MM.1S (cell line): ENCODE measurements around the gene PRODH2.

ENCODE experiments used
- DNase-seq: peaks from one replicate; pipeline ENCODE4 v3.0.0-alpha.2; 2015
- H2AFZ ChIP-seq: fragments of 300-600 bp; sonication (generic); 2 replicates; pipeline ENCODE4 v1.6.0; 2016; ENCODE audit warnings: antibody characterized with exemption, low read length
- H3F3A ChIP-seq: fragments of 300-600 bp; sonication (generic); 2 replicates; pipeline ENCODE4 v1.6.1; 2016; ENCODE audit warnings: mild to moderate bottlenecking, antibody characterized with exemption, low read length, moderate library complexity, mixed read lengths; ENCODE audit not compliant: insufficient read depth
- H3K27ac ChIP-seq: fragments of 300-600 bp; sonication (generic); 2 replicates; pipeline ENCODE4 v1.5.1; 2016; ENCODE audit warnings: mild to moderate bottlenecking, low read length
- H3K27me3 ChIP-seq: fragments of 300-600 bp; sonication (generic); replicated peaks from 2 replicates; pipeline ENCODE4 v1.6.0; 2016; ENCODE audit warnings: low read length; ENCODE audit not compliant: insufficient read depth
- H3K36me3 ChIP-seq: fragments of 300-600 bp; sonication (generic); replicated peaks from 2 replicates; pipeline ENCODE4 v1.6.1; 2016; ENCODE audit warnings: mild to moderate bottlenecking, low read length, mixed read lengths; ENCODE audit not compliant: insufficient read depth
- H3K4me1 ChIP-seq: fragments of 300-600 bp; sonication (generic); 2 replicates; pipeline ENCODE4 v1.6.1; 2016; ENCODE audit warnings: low read length, mixed read lengths
- H3K4me2 ChIP-seq: fragments of 300-600 bp; sonication (generic); 2 replicates; pipeline ENCODE4 v1.6.0; 2016; ENCODE audit warnings: low read depth, low read length
- H3K4me3 ChIP-seq: fragments of 300-600 bp; sonication (generic); 2 replicates; pipeline ENCODE4 v1.5.1; 2016; ENCODE audit warnings: low read length, mixed read lengths
- H3K79me2 ChIP-seq: fragments of 300-600 bp; sonication (generic); 2 replicates; pipeline ENCODE4 v1.6.1; 2016; ENCODE audit warnings: mixed run types, low read length, mixed read lengths
- H3K9ac ChIP-seq: fragments of 300-600 bp; sonication (generic); 2 replicates; pipeline ENCODE4 v1.6.1; 2016; ENCODE audit warnings: low read length, mixed read lengths
- H3K9me2 ChIP-seq: fragments of 300-600 bp; sonication (generic); replicated peaks from 2 replicates; pipeline ENCODE4 v1.6.1; 2016; ENCODE audit warnings: mild to moderate bottlenecking, low read length, mixed read lengths; ENCODE audit not compliant: insufficient read depth
- H3K9me3 ChIP-seq: fragments of 300-600 bp; sonication (generic); replicated peaks from 2 replicates; pipeline ENCODE4 v1.6.1; 2016; ENCODE audit warnings: mild to moderate bottlenecking, low read length, mixed read lengths; ENCODE audit not compliant: insufficient read depth
- H4K20me1 ChIP-seq: fragments of 300-600 bp; sonication (generic); 2 replicates; pipeline ENCODE4 v1.6.1; 2016; ENCODE audit warnings: mild to moderate bottlenecking, low read length, moderate library complexity, mixed read lengths; ENCODE audit not compliant: insufficient read depth
- CTCF ChIP-seq: fragments of 300-600 bp; sonication (generic); IDR thresholded peaks from 2 replicates; pipeline ENCODE4 v1.5.1; 2016; ENCODE audit warnings: antibody characterized with exemption, low read length, mixed read lengths
- EZH2 ChIP-seq: fragments of 300-600 bp; sonication (generic); optimal IDR thresholded peaks from 2 replicates; pipeline ENCODE3; 2017; ENCODE audit warnings: low read depth, mild to moderate bottlenecking, antibody characterized with exemption, low read length, mixed read lengths
- EZH2phosphoT487 ChIP-seq: fragments of 300-600 bp; sonication (generic); IDR thresholded peaks from 2 replicates; pipeline ENCODE4 v1.6.1; 2018; ENCODE audit warnings: antibody characterized with exemption, low read length

The PRODH2 gene

GRCh38 chr19:35788205-35788960 lies 24.3 kb downstream of the PRODH2 start:
- H2AFZ ChIP-seq = no peak overlapping the region
- H3K79me2 ChIP-seq = no peaks in the 10 kb centered on the region
- no peaks in the 10 kb centered on the region for H3K9me3 ChIP-seq
- no peaks in the 10 kb centered on the region for H4K20me1 ChIP-seq
- no peaks in the 10 kb centered on the region for H3K4me1 ChIP-seq
- no peak overlapping the region for H3K4me3 ChIP-seq
- TF ChIP-seq CTCF = no peak
- TF ChIP-seq EZH2 = no peak
- TF ChIP-seq EZH2phosphoT487 = no peak
- H3K4me2 ChIP-seq = no peak overlapping the region
- no peak overlapping the region for H3K9ac ChIP-seq
- peaks cover 15% of the 10 kb centered on the region for H3K27me3 ChIP-seq
- no peaks in the 10 kb centered on the region for H3F3A ChIP-seq
- no peaks in the 10 kb centered on the region for H3K36me3 ChIP-seq
- DNase-seq = no peak
- no peaks in the 10 kb centered on the region for H3K9me2 ChIP-seq
- no peak overlapping the region for H3K27ac ChIP-seq

GRCh38 chr19:35787227-35787799 lies 25.3 kb downstream of the PRODH2 start:
- Histone ChIP-seq H3K4me2 (no peak overlapping the region), H3K9me3 (no peaks in the 10 kb centered on the region), H3K27ac (no peak overlapping the region), H3K79me2 (no peaks in the 10 kb centered on the region), H2AFZ (no peak overlapping the region), H3K36me3 (no peaks in the 10 kb centered on the region), H3F3A (no peaks in the 10 kb centered on the region), H3K4me1 (no peaks in the 10 kb centered on the region), H4K20me1 (no peaks in the 10 kb centered on the region), H3K4me3 (no peak overlapping the region), H3K27me3 (peaks cover 5% of the 10 kb centered on the region), H3K9ac (no peak overlapping the region), H3K9me2 (no peaks in the 10 kb centered on the region)
- DNase-seq = no peak
- TF ChIP-seq EZH2phosphoT487 (no peak), CTCF (no peak)

GRCh38 chr19:35786299-35787160 lies 26.1 kb downstream of the PRODH2 start:
- TF ChIP-seq CTCF = no peak
- TF ChIP-seq EZH2 = no peak
- no peak for TF ChIP-seq EZH2phosphoT487
- H3K9me2 ChIP-seq = no peaks in the 10 kb centered on the region
- H3K27me3 ChIP-seq = no peaks in the 10 kb centered on the region
- H2AFZ ChIP-seq = no peak overlapping the region
- H3K36me3 ChIP-seq = no peaks in the 10 kb centered on the region
- no peaks in the 10 kb centered on the region for H3K4me1 ChIP-seq
- no peak overlapping the region for H3K4me2 ChIP-seq
- H3K9me3 ChIP-seq = no peaks in the 10 kb centered on the region
- no peaks in the 10 kb centered on the region for H3F3A ChIP-seq
- no peaks in the 10 kb centered on the region for H3K79me2 ChIP-seq
- H3K27ac ChIP-seq = no peak overlapping the region
- H3K9ac ChIP-seq = no peak overlapping the region
- no peaks in the 10 kb centered on the region for H4K20me1 ChIP-seq
- no peak overlapping the region for H3K4me3 ChIP-seq
- DNase-seq = no peak
